Mucosa of rectum (tissue), 2 donors: Measurements from ENCODE around the gene ZNF554.

Experiments used
- H3K27ac ChIP-seq, 2 donors: one replicate each; pipeline ENCODE4 v1.7.0; 2013; ENCODE audit warnings: inconsistent platforms in 2 of 2, low read depth in 2 of 2, low read length in 2 of 2
- H3K27me3 ChIP-seq, 2 donors: one replicate each; pipeline ENCODE4 v1.7.0; 2013; ENCODE audit warnings: low read length in 2 of 2; ENCODE audit not compliant: control insufficient read depth in 2 of 2, insufficient read depth in 2 of 2
- H3K36me3 ChIP-seq, 2 donors: one replicate each; pipeline ENCODE4 v1.7.0; 2013; ENCODE audit warnings: low read length in 2 of 2; ENCODE audit not compliant: control insufficient read depth in 2 of 2, insufficient read depth in 2 of 2
- H3K4me1 ChIP-seq, 2 donors: one replicate each; pipeline ENCODE4 v1.7.0; 2013; ENCODE audit warnings: low read length in 2 of 2, mild to moderate bottlenecking in 1 of 2; ENCODE audit not compliant: control insufficient read depth in 2 of 2, insufficient read depth in 2 of 2
- H3K4me3 ChIP-seq, 2 donors: one replicate each; pipeline ENCODE4 v1.7.0; 2013; ENCODE audit warnings: low read length in 2 of 2
- H3K9ac ChIP-seq, 2 donors: one replicate each; pipeline ENCODE4 v1.7.0; 2013; ENCODE audit warnings: low read length in 2 of 2, low read depth in 1 of 2, mild to moderate bottlenecking in 1 of 2
- H3K9me3 ChIP-seq, 2 donors: one replicate each; pipeline ENCODE4 v1.7.0; 2013; ENCODE audit warnings: low read length in 2 of 2; ENCODE audit not compliant: control insufficient read depth in 2 of 2
- donor health status: healthy.
- donor health status: Normal muscosa, but diverticular disease.

The ZNF554 gene

DNA sequence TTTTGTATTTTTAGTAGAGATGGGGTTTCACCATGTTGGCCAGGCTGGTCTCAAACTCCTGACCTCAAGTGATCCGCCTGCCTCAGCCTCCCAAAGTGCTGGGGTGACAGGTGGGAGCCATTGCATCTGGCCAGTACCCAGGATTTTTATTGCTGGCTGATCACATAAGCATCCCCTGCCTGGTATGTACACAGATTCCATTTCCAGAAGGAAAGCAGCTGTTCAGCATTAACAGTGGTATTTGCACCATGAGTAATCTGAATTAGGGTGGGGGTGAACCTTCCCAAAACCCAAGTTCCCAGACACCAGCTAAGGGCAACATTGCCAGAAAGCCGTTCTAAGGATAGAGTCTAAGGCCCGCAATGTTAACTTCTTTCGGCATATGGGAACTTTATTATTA lies 28.9 kb downstream of the ZNF554 start:
- Histone ChIP-seq H3K36me3 (peaks cover 31 to 33% of the 10 kb centered on the region in 2 donors), H3K9ac (no peak overlapping the region), H3K27ac (no peak overlapping the region), H3K9me3 (peaks cover 23 to 27% of the 10 kb centered on the region in 2 donors), H3K4me1 (no peaks in the 10 kb centered on the region), H3K4me3 (no peak overlapping the region), H3K27me3 (no peaks in the 10 kb centered on the region)

DNA sequence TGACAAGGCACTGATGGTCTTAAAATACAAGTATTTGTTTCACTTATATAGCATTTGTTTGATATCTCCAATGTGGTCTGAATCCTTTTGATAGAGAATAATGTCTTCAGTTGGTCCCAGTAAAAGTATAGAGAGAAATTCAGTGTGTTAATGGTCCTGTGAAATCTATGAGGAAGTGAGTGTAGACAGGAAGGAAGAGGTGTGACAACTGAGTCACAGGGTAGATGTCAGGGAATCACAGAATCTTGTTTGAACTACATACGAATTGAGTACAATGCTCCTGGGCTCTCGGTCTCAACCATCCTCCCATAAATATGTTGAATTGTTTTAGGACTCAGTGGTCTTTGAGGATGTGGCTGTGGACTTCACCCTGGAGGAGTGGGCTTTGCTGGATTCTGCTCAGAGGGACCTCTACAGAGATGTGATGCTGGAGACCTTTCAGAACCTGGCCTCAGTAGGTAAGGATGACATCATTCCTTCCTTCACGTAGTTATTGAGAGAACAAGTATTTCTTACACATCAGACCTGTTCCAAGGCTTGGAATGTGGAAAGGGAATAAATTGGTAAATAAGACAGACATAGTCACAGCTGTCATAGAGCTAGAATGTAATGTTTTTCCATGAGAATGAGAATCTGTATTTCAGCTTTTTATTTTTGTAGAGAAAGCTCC lies 30.7 kb downstream of the ZNF554 start:
- peaks cover 32 to 40% of the 10 kb centered on the region in 2 donors for H3K36me3 ChIP-seq
- H3K27me3 ChIP-seq: no peaks in the 10 kb centered on the region
- H3K9ac ChIP-seq: no peak overlapping the region
- no peak overlapping the region for H3K27ac ChIP-seq
- H3K4me3 ChIP-seq: no peak overlapping the region
- H3K4me1 ChIP-seq: no peaks in the 10 kb centered on the region
- peaks cover 34 to 38% of the 10 kb centered on the region in 2 donors for H3K9me3 ChIP-seq

DNA sequence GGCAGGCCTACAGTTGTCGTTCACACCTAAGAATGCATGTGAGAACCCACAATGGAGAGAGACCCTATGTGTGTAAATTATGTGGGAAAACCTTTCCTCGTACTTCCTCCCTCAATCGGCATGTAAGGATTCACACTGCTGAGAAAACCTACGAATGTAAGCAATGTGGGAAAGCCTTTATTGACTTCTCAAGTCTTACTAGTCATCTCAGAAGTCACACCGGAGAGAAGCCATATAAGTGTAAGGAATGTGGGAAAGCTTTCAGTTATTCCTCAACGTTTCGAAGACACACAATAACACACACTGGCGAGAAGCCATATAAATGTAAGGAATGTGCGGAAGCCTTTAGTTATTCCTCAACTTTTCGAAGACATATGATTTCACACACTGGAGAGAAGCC lies 32.9 kb downstream of the ZNF554 start:
- Histone ChIP-seq H3K36me3 (peaks cover 32 to 34% of the 10 kb centered on the region in 2 donors), H3K9me3 (peaks cover 34 to 42% of the 10 kb centered on the region in 2 donors), H3K27ac (no peak overlapping the region), H3K9ac (no peak overlapping the region), H3K4me1 (no peaks in the 10 kb centered on the region), H3K27me3 (no peaks in the 10 kb centered on the region), H3K4me3 (no peak overlapping the region)

DNA sequence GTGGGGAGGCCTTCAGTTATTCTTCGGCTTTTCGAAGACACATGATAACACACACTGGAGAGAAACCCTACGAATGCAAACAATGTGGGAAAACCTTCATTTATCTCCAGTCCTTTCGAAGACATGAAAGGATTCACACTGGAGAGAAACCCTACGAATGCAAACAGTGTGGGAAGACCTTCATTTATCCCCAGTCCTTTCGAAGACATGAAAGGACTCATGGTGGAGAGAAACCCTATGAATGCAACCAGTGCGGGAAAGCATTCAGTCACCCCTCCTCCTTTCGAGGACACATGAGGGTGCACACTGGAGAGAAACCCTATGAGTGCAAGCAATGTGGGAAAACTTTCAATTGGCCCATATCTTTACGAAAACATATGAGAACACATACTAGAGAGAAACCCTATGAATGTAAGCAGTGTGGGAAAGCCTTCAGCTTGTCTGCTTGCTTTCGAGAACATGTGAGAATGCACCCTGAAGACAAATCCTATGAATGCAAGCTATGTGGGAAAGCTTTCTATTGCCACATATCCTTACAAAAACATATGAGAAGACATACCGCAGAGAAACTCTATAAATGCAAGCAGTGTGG lies 33.4 kb downstream of the ZNF554 start:
- H3K9me3 ChIP-seq: peaks cover 34 to 42% of the 10 kb centered on the region in 2 donors
- H3K27me3 ChIP-seq: no peaks in the 10 kb centered on the region
- H3K36me3 ChIP-seq: peaks cover 32 to 34% of the 10 kb centered on the region in 2 donors
- H3K27ac ChIP-seq: no peak overlapping the region
- H3K4me3 ChIP-seq: peak overlapping the region in 1 of 2 donors; percentile 27
- no peak overlapping the region for H3K9ac ChIP-seq
- no peaks in the 10 kb centered on the region for H3K4me1 ChIP-seq

DNA sequence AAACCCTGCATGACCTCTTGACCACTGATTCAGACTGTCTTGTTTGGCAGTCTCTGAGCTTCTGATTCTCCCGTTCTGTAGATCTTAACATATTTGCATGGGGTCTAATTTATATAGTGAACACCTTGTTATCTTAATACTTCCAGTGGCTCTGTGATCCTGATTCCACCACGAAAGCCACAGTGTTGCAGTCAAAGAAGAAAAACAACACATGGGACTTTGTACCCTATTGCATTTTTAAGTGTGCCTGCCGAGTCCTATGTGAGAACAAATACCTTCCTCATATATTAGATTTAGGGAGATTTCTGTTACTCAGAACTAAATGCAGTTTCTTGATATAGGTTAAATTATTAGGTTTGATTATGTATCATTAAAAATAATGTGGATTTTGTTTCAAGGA lies 35.2 kb downstream of the ZNF554 start:
- Histone ChIP-seq H3K36me3 (peaks cover 32 to 34% of the 10 kb centered on the region in 2 donors), H3K4me1 (no peaks in the 10 kb centered on the region), H3K9me3 (peaks cover 36 to 41% of the 10 kb centered on the region in 2 donors), H3K9ac (no peak overlapping the region), H3K4me3 (no peak overlapping the region), H3K27ac (no peak overlapping the region), H3K27me3 (no peaks in the 10 kb centered on the region)

DNA sequence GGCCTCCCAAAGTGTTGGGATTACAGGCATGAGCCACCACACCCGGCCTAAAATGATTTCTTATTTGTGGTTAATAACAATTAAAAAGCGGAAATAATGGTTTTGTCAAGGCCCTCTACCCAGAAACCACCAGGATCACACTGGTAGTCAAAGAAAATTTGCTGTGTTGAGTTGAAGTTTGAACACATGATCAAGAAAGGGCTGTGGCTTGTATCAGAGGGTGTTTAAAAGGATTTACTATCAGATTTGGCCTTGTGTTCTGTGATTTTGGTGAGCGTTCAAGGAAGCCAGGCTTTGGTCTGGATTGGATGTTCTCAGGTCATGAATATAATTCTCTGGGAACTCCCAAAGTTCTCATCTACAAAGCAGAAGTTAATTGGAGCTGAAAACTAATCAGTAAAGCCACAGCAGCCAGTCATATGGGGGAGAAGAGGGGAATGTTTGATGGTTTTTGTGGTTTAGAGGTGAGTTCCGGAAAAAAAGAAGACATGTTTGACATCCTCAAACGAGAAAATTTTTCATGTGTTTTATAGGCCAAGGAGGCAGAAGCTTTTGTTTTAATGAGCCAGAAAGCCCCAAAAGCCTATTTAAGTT lies 36.9 kb downstream of the ZNF554 start:
- H3K27me3 ChIP-seq: no peaks in the 10 kb centered on the region
- peaks cover 31 to 38% of the 10 kb centered on the region in 2 donors for H3K9me3 ChIP-seq
- H3K9ac ChIP-seq: no peak overlapping the region
- H3K27ac ChIP-seq: no peak overlapping the region
- H3K36me3 ChIP-seq: peaks cover 22 to 28% of the 10 kb centered on the region in 2 donors
- H3K4me1 ChIP-seq: no peaks in the 10 kb centered on the region
- H3K4me3 ChIP-seq: no peak overlapping the region

DNA sequence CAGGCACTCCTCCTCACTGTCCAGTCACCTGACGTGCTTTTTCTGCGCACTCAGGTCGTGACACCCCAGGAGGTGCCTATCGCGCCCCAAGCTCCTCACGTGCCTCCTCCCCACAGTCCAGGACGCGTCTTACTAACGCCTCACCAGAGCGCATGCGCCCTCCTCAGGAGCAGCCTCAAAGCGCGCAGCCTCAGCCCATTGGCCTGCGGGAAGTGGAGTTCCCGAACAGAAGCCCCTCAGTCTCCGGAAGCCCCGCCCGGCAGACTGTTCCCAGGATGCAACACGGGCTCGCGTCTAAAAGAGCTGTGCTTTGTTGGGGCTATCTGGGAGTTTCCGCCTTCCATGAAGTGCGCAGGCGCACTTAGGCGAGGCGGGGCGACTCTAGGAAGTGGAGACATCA lies 39.2 kb downstream of the ZNF554 start:
- Histone ChIP-seq H3K27ac (no peak overlapping the region), H3K9me3 (peaks cover 15 to 20% of the 10 kb centered on the region in 2 donors), H3K9ac (no peak overlapping the region), H3K4me1 (no peaks in the 10 kb centered on the region), H3K4me3 (no peak overlapping the region), H3K27me3 (no peaks in the 10 kb centered on the region), H3K36me3 (peaks cover 0 to 6% of the 10 kb centered on the region in 2 donors)

DNA sequence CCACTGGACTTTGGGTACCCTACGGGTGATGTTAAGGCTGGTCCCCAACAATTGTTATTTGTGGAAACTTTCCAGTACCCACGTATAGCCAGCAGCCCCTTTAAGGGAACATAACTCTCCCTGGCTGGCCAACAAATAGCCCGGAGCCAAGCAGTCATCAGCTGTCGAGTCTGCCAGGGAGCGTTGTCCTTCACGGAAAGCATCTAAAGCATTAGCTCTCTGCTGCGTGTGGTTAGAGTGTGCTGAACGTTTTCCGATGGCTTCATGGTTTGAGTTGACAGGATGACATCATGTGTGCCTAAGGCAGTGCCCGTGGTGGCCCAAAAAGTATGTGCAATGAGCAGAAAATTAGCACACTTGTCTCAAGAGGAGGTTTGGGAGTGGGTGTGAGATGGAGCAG lies 44.1 kb downstream of the ZNF554 start:
- Histone ChIP-seq H3K4me3 (no peak overlapping the region), H3K27ac (no peak overlapping the region), H3K4me1 (peaks cover 0 to 4% of the 10 kb centered on the region in 2 donors), H3K9ac (no peak overlapping the region), H3K27me3 (no peaks in the 10 kb centered on the region), H3K36me3 (no peaks in the 10 kb centered on the region), H3K9me3 (peaks cover 1 to 3% of the 10 kb centered on the region in 2 donors)

DNA sequence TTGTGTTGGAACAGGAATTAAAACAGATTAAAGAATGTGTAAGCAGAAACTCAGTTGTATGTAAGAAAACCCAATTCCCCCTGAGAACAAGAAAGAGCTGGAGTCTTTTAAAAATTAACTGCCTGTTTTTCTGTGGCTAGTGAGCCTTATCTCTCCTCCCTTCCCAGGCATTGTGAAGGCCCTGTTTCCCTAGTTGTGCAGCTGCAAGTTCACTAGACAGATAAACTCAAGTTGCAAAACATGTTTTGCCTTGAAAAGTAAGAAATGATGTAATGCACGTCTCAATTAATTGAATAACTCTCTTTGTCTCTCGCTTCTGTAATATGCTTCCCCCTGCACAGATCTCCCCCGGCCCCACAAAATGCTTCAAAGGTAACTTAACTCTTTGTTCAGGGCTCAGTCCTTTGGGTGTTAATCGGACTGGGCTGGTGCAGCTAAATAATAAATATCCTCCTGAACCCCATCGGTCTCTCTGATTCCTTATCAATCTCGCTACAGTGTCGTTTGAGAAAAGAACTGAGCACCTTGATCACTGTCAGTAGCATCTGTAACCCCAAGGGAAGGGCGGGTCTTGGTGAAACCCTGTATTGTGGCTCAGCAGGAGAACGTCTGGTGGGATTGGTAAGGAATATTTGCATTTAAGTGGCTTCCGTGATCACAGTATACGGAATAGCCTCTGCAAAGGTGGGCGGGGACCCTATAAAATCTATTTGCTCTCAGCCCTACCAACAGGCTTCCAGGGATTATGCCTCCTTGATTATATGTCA lies 45.8 kb downstream of the ZNF554 start:
- Histone ChIP-seq H3K27ac (no peak overlapping the region), H3K9me3 (no peaks in the 10 kb centered on the region), H3K36me3 (no peaks in the 10 kb centered on the region), H3K4me3 (no peak overlapping the region), H3K4me1 (peaks cover 0 to 4% of the 10 kb centered on the region in 2 donors), H3K9ac (no peak overlapping the region), H3K27me3 (no peaks in the 10 kb centered on the region)
